ENCODE results near the gene GALNT18.

The GALNT18 gene

GRCh38 chr11:11372461-11372860 lies 249.3 kb downstream of the GALNT18 start:
- no peak for TF ChIP-seq CTCF (conservative IDR thresholded peaks at IDR 0.05; ENCODE audit: low read depth, low read length)
- no peak for DNase-seq (ENCODE audit: low read depth)
- no peak overlapping the region for H3K4me3 ChIP-seq (ENCODE audit: low read depth, low read length)

- no peak for DNase-seq (ENCODE audit: low read depth)
- no peak for TF ChIP-seq CTCF (conservative IDR thresholded peaks at IDR 0.05; ENCODE audit: low read depth, low read length)
- H3K4me3 ChIP-seq (ENCODE audit: low read depth, low read length), result no peak overlapping the region
Measured at GRCh38 chr11:11370962-11371303, 250.9 kb downstream of the GALNT18 start.

- H3K4me3 ChIP-seq (ENCODE audit: low read depth, low read length), result no peak overlapping the region
- no peak for TF ChIP-seq CTCF (conservative IDR thresholded peaks at IDR 0.05; ENCODE audit: low read depth, low read length)
- no peak for DNase-seq (ENCODE audit: low read depth)
Measured at GRCh38 chr11:11370255-11370961, 251.4 kb downstream of the GALNT18 start.

- TF ChIP-seq CTCF (conservative IDR thresholded peaks at IDR 0.05; ENCODE audit: low read depth, low read length), result no peak
- DNase-seq (ENCODE audit: low read depth), result peak; percentile 25
- H3K4me3 ChIP-seq (ENCODE audit: low read depth, low read length), result no peak overlapping the region
Measured at GRCh38 chr11:11366793-11367192, 255.0 kb downstream of the GALNT18 start.

- TF ChIP-seq CTCF (conservative IDR thresholded peaks at IDR 0.05; ENCODE audit: low read depth, low read length), result no peak
- DNase-seq (ENCODE audit: low read depth), result no peak
Measured at GRCh38 chr11:11363674-11364073, 258.1 kb downstream of the GALNT18 start.

GRCh38 chr11:11359611-11360010 lies 262.2 kb downstream of the GALNT18 start:
- no peak overlapping the region for H3K4me3 ChIP-seq (ENCODE audit: low read depth, low read length)
- no peak for DNase-seq (ENCODE audit: low read depth)

More at GRCh38 chr11:11363674-11364073, 258.1 kb downstream of the GALNT18 start:
- no peak overlapping the region for H3K4me3 ChIP-seq (ENCODE audit: low read depth, low read length)

More at GRCh38 chr11:11359611-11360010, 262.2 kb downstream of the GALNT18 start:
- no peak for TF ChIP-seq CTCF (conservative IDR thresholded peaks at IDR 0.05; ENCODE audit: low read depth, low read length)
